ENCODE data around the gene VTA1. TPM values are rescaled to one million over a fixed set of nuclear protein-coding genes. Genes with fewer than 3 reads are reported as not detected.

Gene VTA1
- total RNA-seq, 1 experiment from 2014 or later, result 67.8 TPM

DNA sequence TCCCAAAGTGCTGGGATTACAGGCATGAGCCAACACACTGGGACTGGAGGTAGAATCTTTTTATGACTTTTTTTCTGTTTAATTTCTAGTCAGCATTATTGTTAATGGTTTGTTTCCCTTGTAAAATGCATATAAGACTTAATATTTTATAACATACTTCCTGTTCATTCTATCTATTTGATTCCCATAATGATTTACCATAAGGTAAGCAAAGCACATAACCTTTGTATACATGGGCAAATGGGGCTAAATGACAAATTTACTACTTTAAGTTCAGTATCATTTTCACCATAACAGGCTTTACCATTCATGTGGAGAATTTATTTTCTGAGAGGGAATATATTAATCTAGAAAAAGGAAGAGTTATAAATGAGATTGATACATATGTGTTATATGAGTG, 24.3 kb downstream of the VTA1 start:
- RAD21 ChIA-PET (ENCODE audit: low non-redundant PET in 1 of 2, low total read pairs in 2 of 2, uncharacterized antibody in 2 of 2, unreplicated experiment in 2 of 2), result no interaction called here
- TF ChIP-seq POLR2A (IDR thresholded peaks at IDR 0.05; ENCODE audit: borderline replicate concordance, extremely low read depth, insufficient read depth, insufficient read length) (no peak), JUND (IDR thresholded peaks at IDR 0.05) (no peak), ZNF274 (IDR thresholded peaks at IDR 0.05; ENCODE audit: low read depth, low read length) (no peak), ZFX (IDR thresholded peaks at IDR 0.05) (no peak), EZH2phosphoT487 (IDR thresholded peaks at IDR 0.05; ENCODE audit: borderline replicate concordance) (no peak), ELF1 (IDR thresholded peaks at IDR 0.05; ENCODE audit: borderline replicate concordance, low read depth) (no peak), YY1 (IDR thresholded peaks at IDR 0.05; ENCODE audit: extremely low read depth, insufficient replicate concordance, low read depth, low read length) (no peak), CBX3 (IDR thresholded peaks at IDR 0.05; ENCODE audit: low read depth) (no peak), EGR1 (IDR thresholded peaks at IDR 0.05; ENCODE audit: low read depth) (no peak), SP1 (IDR thresholded peaks at IDR 0.05; ENCODE audit: low read depth) (no peak), SRF (IDR thresholded peaks at IDR 0.05; ENCODE audit: low read depth) (no peak), POLR2AphosphoS5 (IDR thresholded peaks at IDR 0.05; ENCODE audit: low read depth, low read length) (no peak), RAD21 (IDR thresholded peaks at IDR 0.05; ENCODE audit: low read depth) (no peak)
- TF ChIP-seq, protein P1, sequence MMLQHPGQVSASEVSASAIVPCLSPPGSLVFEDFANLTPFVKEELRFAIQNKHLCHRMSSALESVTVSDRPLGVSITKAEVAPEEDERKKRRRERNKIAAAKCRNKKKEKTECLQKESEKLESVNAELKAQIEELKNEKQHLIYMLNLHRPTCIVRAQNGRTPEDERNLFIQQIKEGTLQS (IDR thresholded peaks at IDR 0.05), result no peak

More for the DNA sequence above, 24.3 kb downstream of the VTA1 start:
- no TSS peak for BruUV-seq (replicated peaks)
- Histone ChIP-seq H3K79me2 (ENCODE audit: insufficient read depth, low read length) (peaks cover 28% of the 10 kb centered on the region), H4K20me1 (ENCODE audit: insufficient read depth) (no peaks in the 10 kb centered on the region; the same call in 1 of the 2 replicates), H3K36me3 (ENCODE audit: control insufficient read depth in 1 of 2, insufficient read depth in 2 of 2, low read length in 2 of 2) (peaks cover 14 to 41% of the 10 kb centered on the region in 2 experiments), H3K4me1 (ENCODE audit: control insufficient read depth in 1 of 2, insufficient read depth in 2 of 2, low read length in 2 of 2) (no peaks in the 10 kb centered on the region), H3K9me2 (ENCODE audit: insufficient read depth) (no peaks in the 10 kb centered on the region), H3K27ac (ENCODE audit: low read depth, low read length) (no peak overlapping the region), H3K4me2 (ENCODE audit: low read length) (no peak overlapping the region), H3K27me3 (ENCODE audit: insufficient read depth, low read length) (no peaks in the 10 kb centered on the region), H3K9me3 (ENCODE audit: control insufficient read depth in 1 of 2, insufficient read depth in 1 of 2, low read depth in 1 of 2, low read length in 2 of 2) (no peaks in the 10 kb centered on the region), H3K9ac (ENCODE audit: low read length) (no peak overlapping the region), H3K4me3 (replicated peaks in 1 of 2; ENCODE audit: low read depth in 1 of 2, low read length in 2 of 2) (no peak overlapping the region), H2AFZ (ENCODE audit: low read depth, low read length, poor library complexity, severe bottlenecking) (no peak overlapping the region)
- ChIA-PET POLR2A (no interaction called here), CTCF (interaction anchor here (1.0 kb wide), 1 partner anchor 15 kb away, joined by 3 read pairs; no protein-coding TSS in a partner anchor)
- ATAC-seq, result no peak
- intact Hi-C loops (cut with micrococcal nuclease), result no loop called here
- no peak for DNase-seq (ENCODE audit: low read depth, low spot score)

Data from HCT116 (cell line).